Activated CD8-positive, alpha-beta memory T cell treated with anti-CD3 and anti-CD28 coated beads for 24 hours (primary cell): ENCODE data around the gene DRAP1.
"Not testable (repeated sequence)": the region's sequence is repeated elsewhere in the genome, so short reads cannot be mapped to it uniquely, and the experiment has no call there.

Experiments used
- DNase-seq: peaks from one replicate; pipeline ENCODE4 v3.0.0-alpha.2; 2020

DRAP1 gene

DNA sequence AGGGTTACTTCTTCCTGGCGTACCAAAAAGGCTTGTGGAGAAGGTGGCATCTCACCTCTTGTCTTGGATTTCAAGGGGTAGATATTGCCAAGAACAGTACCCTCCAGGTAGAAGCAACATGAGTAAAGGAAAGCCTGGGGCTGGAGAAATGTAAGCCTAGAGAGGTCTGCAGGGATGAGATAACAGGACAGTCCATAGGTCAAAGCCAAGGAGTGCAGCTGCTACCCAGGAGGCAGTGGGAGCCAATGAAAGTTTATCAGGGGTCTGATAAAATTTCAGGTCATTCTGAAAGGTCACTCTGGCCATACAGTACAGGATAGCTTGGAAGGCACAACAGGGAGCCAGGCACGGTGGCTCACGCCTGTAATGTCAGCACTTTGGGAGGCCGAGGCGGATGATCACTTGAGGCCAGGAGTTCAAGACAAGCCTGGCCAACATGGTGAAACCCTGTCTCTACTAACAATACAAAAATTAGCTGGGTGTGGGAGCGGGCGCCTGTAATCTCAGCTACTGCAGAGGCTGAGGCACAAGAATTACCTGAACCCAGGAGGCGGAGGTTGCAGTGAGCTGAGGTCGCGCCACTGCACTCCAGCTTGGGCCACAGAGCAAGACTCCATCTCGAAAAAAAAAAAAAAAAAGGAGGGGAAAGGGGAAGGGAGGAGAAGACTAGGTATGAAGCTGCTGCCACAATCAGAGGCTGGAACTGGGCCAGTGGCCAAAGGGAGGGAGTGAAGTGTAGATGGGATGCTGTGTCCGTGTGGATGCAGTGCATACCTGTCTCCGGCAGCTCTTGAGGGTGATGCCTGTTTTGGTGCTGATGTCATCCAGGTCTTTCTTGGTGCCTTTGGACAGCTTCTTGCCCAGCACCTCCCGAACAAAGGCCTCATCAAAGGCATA lies 32.2 kb upstream of the DRAP1 start:
- DNase-seq: no peak

DNA sequence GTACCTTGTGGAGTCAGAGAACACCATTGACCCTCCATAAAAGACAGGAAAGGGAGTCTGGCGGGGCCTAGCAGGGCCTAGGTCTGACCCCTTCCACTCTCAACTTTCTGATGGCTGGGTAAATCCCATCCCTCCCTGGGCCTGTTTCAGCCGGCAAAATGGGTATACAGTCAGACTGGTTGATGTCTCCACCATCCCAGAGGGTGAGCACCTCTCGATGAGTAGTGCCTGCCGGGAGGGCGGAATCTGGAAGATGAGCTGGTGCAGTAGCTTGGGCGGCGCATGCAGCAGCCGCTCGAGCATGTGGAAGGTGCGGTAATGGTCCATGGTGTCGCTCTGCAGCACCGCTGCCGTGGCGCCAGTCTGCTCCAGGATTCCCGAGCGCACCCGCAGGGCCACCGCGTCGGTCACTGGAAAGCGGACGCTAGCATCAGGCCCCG lies 31.5 kb upstream of the DRAP1 start:
- no peak for DNase-seq

DNA sequence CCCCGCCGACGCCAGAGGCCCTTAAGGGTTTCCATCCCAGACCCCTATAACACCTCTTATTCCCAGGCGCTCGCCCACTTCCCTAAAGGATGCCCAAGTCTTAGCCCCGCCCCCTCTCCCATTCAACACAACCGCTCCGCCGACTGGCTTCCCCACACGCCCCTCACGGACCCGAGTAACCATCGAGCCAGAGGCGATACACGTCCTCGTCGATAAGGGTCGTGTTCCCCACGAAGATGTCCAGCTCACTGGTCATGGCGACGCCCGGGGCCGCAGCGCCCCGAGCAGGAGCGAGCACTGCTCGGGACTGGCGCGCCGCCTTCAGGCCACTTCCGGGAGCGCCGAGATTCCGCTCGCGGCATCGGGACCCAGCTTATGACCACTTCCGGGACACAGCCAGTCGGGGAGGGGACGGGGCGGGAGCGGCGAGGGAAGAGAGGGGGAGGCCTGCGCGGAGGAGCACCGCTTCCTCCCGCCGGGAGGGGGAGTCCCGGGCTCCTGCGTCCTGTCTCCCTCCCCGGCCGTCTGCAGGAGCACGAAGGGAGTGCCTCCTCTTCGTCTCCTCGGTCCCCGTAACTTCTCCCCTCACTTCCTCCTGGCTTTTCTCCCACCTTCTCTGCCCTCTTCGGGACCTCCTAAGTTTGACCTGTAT lies 30.9 kb upstream of the DRAP1 start, which contains the start of gene FIBP:
Gene FIBP, minus strand, starts transcription at position 309 of the 652 bp plus-strand sequence. Its CDS starts 53 bp downstream, at position 256.
- DNase-seq: peak; percentile 97

DNA sequence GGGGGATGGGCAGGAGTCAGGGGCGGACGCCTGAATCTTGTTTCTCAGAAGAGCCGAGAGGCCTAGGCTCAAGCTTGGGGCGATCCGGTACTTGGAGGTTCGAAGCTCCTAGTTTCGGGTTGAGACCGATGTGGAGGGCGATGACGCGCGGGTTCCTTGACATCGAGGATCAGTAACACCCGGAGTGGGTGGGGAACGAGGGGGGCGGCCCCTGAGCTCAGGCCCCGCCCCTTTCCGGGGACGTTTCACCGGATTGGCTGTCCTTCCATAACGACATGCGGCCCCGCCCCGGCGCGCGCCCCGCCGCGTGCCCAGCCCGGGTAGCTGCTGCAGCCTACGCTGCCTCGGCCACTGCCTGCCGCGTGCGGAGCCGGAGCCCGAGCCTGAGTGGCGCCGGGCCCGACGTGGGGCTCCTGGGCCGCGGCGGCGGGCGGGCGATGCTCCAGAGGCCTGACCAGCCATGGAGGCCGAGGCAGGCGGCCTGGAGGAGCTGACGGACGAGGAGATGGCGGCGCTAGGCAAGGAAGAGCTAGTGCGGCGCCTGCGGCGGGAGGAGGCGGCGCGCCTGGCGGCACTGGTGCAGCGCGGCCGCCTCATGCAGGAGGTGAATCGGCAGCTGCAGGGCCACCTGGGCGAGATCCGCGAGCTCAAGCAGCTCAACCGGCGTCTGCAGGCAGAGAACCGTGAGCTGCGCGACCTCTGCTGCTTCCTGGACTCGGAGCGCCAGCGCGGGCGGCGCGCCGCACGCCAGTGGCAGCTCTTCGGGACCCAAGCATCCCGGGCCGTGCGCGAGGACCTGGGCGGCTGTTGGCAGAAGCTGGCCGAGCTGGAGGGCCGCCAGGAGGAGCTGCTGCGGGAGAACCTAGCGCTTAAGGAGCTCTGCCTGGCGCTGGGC lies 28.7 kb upstream of the DRAP1 start, which contains the start of gene CCDC85B:
Gene CCDC85B, plus strand, starts transcription at position 350 of the 895 bp plus-strand sequence. Its CDS starts 111 bp downstream, at position 461.
- peak; percentile 99 for DNase-seq

DNA sequence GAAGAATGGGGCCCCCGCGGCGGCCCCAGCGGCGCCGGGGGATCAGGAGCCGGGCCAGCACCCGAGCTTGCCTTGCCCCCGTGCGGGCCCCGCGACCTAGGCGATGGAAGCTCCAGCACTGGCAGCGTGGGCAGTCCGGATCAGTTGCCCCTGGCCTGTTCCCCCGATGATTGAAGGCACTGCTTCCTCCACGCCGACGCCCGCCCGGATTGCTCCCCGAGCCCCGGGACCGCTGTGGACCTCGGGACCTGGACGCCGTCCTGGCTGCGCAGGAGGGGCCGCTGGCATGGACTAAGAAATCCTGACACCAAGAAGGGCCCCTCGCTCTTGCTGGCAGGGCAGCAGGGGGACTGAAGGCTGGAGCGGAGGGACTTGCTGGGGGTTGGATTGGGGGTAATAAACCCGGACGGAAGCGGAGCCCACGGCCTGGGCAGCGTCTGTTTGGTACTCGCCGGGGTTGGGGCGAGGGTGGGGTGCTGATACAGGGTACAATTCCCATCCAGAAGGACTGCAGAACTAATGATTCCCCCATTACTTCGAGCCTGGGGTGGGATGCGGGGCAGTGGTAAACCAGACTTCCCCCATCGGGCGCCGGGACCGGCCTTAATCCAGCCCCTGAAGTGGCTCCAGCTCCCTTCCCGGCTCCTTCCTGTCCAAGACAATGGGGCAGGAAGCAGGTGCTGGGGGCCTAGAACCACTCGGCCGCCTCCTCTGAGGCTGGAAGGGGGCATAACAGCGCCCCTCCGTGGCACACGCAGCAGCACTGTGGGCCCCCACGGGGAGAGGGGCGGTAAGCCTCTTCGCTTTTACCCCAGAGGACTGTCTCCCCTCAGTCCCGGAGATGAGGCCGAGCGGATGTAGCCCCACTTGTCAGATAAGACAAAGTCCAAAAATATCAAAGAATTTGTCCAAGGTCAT lies 27.7 kb upstream of the DRAP1 start:
- DNase-seq: peak; percentile 84

DNA sequence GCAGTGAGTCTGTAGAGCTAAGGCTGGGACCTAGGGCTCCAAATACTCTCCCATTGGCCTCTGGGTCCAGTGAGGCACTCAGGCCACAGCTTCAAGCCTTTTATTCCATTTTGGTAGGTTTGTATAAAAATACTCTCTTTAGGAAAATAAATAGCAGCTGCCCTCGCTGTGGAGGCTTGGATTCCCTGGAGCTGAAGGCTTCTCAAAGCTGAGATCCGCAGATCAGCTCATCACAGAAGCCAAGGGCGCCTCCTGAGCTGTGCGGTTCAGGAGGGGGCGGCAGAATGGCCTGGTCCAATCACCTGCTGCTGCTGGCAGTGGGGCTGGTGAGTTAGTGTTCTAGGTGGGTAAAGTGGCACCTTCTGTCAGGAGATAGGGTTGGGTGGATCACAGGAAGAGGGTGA lies 27.1 kb upstream of the DRAP1 start:
- not testable (repeated sequence) for DNase-seq

DNA sequence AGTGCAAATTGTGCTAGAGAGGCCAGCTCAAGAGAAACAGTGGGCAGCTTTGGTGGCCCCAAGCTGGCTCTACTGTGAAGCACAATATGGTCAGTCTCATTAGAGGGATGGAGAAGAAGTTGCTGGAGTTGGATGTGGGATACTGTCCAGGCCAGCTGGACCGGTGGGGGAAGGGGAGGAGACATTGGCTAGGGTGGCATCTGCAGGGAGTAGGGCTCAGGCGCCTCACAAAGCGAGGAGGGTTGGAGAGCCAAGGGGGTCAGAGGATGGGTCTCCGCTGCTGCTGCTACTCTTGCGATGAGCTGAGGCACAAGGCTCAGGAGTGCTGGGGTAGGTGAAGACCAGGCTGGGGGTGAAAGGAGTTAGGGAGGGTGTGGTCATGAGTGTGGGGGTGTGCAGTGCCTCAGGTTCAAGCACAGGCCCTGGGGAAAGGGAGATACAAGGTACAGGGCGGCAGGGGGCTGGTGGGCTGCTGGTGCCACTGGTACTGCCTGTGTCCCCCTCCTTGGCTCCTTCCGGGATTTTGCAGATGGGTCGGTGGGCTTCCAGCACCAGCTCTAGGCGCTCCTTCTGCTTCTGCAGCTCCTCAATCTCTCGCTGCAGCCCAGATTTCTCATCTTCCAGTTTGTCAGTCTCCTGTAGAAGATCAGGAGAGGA lies 26.4 kb upstream of the DRAP1 start:
- no peak for DNase-seq

DNA sequence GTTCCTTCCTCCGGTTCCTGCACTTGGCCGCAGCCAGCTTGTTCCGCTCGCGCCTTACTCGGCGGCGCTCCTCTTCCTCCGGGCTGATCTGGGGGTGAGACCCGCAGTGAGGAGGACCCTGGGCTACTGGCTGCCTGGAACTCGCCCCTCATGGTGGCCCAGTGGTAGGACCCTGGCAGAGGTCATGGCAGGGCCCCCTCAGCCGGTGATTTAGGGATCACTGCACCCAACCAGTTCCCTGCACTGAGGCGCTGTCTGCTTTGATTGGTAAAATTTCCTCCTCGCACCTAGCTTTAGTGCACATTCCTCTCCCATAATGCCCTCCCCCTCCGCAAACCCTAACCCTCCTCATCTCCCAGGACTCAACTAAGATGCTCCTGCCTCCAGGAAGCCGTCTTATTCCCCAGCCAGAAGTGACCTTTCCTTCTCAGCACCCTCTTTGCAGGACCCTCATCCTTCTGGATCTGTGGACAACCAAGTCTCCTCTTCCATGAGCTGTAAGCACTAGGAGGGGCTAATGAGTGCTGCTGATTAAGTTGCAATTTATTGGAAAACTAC lies 25.1 kb upstream of the DRAP1 start:
- no peak for DNase-seq

DNA sequence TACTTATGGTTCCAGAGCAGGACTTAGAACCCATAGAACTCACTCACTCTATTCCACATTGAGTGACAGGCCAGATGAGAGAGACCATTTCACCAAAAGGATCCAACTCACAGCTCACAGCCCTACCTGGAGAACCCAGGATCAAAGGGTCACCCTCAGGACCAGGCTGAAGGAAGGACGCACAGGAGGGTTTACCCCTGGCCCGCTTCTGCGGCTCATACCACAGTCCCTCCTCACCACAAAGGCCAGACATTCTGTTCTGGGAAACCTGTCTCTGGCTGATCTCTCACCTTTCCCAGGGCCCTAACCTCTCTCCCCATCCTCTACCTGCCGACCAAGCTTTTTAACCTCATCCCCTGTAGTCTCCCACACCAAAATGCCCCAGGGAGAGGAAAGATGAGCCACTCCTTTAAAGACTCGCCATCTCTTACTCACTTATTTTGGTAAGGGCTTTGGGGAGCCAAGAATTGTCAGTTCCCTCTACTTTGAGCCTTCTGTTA lies 23.7 kb upstream of the DRAP1 start:
- no peak for DNase-seq

DNA sequence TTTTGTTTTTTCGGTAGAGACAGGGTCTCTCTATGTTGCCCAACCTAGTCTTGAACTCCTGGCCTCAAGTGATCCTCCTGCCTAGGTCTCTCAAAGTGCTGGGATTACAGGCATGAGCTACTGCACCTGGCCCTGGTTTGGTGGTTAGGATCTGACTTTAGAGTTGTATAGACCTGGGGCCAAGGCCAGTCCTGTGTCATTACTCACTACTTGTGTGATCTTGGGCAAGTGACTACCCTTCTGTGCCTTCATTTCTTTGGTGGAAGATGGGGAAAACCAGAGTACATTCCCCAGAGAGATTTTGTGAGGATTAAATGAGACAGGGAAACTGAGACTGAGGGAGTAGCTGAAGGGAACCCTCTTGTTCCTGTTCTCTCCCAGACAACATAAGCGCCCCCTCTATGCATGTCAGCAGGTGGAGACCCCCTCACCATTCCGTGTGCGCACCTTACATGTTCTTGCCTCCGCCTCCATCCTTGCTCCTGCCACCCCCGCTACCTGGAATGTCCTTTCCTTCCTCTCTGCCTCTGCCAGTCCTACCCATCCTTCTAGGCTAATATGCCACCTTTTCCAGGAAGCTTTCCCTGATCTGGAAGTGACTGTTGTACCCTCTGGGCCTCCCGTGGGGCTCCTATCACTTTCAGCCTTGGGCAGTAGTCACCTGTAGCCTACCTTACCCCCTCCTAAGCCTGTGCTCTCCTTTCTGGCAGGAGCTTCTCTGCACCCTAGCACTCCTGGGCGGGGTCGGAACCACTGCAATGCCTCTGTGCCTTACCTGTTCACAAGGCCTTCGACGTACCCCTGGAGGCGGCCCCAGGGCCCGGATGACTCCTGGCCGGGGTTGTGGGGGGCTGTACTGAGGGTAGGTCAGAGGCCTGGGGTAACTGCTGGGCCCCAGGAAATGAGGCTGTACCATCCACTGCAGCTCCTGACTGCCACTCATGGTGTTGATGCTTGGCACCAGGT lies 22.9 kb upstream of the DRAP1 start:
- DNase-seq: no peak

DNA sequence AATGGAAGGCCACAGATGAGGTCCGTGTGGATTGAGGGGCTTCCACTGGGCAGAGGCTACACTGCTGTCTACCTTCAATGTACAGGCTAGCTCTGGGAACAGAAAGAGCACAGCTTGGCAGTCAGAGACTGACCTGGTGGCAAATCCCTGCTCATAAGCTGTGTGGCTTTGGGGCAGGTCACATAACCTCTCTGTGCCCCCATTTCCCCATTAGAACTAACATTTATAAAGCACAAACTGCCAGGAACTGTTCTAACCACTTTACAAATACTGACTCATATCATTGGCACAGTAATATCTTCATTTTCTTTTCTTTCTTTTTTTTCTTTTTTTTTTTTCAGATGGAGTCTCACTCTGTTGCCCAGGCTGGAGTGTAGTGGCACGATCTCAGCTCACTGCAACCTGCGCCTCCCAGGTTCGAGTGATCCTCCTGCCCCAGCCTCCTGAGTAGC lies 22.2 kb upstream of the DRAP1 start:
- DNase-seq: no peak

DNA sequence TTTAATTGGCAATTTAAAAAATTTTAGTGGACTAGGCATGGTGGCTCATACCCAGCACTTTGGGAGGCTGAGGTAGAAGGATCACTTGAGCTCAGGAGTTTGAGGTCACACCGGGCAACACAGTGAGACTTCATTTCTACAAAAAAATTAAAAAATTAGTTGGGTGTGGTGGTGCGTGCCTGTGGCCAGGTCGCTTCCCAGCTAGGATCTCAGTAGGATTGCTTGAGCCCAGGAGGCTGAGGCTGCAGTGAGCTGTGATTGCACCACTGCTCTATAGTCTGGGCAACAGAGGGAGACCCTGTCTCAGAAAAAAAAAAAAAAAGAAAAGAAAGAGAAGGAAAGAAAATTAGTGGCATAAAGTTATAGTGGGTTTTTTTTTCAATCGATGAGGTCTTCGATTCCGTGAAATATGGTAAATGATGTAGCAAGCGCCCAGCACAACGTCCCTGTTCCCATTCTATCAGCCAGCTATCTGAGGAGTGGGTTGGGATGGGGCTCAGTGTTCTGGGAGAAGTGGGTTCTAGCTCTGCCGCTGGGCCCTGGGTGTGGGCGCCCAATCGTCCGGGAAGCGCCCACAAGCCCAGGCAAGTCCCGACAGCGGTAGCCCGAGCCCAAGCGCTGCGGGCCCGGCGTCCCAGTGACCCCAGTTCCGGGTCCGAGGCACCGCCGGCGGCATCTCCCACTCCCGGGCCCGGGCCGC lies 20.4 kb upstream of the DRAP1 start:
- no peak for DNase-seq

DNA sequence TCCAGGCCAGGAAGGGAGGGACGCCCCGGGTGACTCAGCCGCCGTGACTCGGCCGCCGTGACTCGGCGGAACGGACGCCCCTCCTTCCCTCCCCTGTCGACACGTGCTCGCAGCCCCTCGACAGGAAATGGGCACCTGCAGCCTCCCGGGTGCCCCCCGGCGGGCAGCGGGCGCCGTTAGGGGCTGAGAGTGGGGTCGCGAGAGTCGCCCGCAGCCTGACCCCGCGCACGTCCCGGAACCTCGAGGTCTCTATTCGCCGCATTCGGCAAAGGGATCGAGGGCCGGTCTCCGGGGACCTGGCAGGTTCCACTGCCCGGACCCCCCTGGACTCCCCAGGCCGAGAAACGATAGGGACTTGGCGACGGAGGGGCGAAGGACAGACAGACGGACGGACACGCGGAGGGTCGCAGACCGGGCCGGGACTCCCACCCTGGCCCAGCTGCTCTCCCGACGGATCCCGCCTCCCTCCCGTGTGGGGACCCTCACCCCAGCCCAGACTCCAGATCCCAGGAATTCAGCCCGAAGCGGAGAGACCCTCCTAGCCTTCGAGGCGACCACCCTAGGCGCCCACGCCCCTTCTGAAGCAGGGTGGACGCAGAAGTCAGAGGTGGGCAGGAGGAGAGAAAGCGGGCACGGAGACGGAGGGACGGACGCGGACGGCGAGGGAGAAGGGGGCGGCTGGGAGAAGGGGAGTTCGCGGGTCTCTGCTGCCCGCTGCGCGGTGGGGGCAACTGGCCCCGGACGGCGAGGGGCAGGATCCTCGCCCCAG lies 19.7 kb upstream of the DRAP1 start:
- peak; percentile 90 for DNase-seq

DNA sequence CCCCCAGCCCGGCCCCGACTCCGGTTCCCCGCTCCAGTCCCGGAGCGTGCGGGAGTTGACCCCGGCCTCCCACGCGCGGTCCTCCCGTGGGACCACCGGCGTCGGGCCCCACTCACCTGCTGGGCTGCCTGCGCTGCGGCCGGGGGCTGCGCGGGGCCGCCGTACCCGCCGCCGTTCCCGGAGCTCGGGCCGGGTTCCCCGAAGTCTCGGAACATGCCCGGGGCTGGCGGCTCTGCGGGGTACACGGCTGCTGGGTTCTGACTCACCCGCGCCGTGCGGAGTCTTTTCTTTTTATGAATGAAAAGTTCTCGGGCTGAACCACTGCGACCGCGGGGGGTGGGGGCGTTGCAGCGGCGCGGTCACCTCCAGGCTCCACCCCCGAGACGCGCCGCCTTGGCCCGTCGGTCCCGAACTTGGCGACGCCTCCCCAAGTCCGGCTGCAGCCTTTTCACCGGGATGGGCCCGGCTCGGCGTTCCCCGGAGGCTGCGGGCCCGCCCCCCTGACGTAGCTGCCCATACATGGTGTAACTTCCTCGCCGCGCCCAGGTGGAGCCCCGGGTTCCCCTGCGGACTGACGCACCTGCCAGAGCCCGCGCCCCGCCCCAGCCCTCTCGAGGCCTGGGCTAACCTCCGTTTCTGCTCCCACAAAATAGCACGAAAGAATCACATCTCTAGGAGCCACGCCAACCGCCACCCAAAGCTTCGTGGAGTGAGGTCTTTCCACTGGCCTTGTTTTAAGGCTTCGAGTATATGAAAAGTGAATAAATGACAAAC lies 18.9 kb upstream of the DRAP1 start, which contains the start of gene FOSL1:
Gene FOSL1, minus strand, starts transcription at position 264 of the 774 bp plus-strand sequence. Its CDS starts 49 bp downstream, at position 215.
- peak; percentile 96 for DNase-seq

DNA sequence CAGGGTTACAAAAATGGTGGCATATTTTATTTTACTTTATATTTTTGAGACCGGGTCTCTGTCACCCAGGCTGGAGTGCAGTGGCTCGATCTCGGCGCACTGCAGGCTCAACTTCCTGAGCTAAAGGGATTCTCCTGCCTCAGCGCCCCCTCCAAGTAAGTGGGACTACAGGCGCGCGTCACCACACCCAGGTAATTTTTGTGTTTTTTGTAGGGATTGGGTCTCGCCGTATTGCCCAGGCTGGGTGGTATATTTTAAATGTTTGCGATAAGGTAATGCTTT lies 18.4 kb upstream of the DRAP1 start:
- no peak for DNase-seq

DNA sequence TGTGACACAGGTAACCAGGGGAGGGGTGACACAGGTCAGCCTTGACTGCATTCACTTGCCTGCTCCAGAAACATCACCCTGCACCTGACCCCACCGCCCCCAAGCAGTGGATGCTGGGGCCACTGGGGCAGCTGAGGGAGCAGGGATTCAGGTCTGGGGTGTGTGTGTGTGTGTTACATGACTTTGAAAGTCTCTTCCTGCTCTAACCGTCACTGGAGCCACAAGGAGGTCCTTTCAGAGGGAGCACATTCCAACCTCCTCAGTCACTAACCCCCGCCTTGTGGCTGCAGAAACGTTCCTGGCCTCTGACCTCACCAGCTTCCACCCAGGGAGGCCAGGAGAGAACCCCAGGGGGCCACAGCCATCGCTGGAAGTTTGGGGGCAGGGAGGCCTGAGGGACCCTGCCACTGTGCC lies 16.2 kb upstream of the DRAP1 start:
- DNase-seq: no peak

DNA sequence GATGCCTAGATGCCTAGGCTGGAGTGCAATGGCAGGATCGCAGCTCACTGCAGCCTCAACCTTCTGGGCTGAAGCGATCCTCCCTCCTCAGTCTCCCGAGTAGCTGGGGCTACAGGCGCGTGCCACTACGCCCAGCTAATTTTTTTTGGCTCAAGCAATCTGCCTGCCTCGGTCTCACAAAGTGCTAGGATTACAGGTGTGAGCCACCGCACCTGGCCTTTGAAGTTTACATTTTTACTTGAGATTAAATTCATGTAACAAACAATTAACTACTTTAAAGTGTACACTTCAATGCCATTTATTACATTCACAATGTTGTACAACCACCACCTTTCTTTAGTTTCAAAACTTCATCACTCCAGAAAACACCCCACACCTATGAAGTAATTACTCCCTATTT lies 15.5 kb upstream of the DRAP1 start:
- DNase-seq: no peak
